Subcutaneous adipose tissue (tissue), 4 donors: ENCODE data around the gene PSMB7. TPM values are rescaled to one million over a fixed set of nuclear protein-coding genes. Genes with fewer than 3 reads are reported as not detected.

ENCODE experiments used
- total RNA-seq, 4 donors: library from RNA; depleted of rRNA; stranded (reverse); fragments of >200 nt; gene quantifications; one replicate each; pipeline ENCODE4 v1.1.0, GENCODE V29; 2016
- TF ChIP-seq, protein P1 (sequence below): fragments of 450-650 bp; IDR thresholded peaks from one replicate; pipeline ENCODE4 v1.5.1; 2016; ENCODE audit warnings: low read depth, mild to moderate bottlenecking, control low read depth, antibody characterized with exemption, moderate library complexity

PSMB7 gene
- total RNA-seq, 4 donors from 2014 or later: 124 to 152 (median 139) TPM

DNA sequence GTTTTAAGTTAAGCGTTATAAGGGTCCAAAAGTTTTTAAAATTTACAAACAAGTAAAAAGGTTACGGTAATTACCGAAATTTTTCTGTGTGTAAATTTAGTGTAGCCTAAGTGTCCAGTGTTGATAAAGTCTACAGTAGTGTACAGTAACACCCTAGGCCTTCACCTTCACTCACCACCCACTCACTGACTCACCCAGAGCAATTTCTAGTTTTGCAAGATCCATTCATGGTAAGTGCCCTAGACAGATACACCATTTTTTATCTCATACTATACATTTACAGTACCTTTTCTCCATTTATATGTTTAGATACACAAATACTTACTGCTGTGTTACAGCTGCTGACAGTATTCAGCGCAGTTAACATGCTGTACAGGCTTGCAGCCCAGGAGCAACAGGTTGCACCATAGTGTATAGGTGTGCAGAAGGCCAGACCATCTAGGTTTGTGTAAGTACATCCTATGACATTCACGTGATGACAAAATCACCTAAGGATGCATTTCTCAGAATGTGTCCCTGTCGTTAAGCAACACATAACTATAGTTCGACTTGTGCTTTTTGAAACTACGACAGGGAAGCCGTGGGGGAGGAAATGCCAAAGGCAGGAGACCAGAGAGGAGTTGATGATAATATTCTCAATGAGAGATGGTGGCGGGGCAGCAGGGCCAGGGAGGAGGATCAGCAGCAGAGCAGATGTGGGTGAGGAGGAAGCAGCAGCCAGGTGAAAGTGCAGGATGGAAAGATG is 48.6 kb downstream of the PSMB7 start:
- TF ChIP-seq, protein P1, sequence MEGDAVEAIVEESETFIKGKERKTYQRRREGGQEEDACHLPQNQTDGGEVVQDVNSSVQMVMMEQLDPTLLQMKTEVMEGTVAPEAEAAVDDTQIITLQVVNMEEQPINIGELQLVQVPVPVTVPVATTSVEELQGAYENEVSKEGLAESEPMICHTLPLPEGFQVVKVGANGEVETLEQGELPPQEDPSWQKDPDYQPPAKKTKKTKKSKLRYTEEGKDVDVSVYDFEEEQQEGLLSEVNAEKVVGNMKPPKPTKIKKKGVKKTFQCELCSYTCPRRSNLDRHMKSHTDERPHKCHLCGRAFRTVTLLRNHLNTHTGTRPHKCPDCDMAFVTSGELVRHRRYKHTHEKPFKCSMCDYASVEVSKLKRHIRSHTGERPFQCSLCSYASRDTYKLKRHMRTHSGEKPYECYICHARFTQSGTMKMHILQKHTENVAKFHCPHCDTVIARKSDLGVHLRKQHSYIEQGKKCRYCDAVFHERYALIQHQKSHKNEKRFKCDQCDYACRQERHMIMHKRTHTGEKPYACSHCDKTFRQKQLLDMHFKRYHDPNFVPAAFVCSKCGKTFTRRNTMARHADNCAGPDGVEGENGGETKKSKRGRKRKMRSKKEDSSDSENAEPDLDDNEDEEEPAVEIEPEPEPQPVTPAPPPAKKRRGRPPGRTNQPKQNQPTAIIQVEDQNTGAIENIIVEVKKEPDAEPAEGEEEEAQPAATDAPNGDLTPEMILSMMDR: no peak

DNA sequence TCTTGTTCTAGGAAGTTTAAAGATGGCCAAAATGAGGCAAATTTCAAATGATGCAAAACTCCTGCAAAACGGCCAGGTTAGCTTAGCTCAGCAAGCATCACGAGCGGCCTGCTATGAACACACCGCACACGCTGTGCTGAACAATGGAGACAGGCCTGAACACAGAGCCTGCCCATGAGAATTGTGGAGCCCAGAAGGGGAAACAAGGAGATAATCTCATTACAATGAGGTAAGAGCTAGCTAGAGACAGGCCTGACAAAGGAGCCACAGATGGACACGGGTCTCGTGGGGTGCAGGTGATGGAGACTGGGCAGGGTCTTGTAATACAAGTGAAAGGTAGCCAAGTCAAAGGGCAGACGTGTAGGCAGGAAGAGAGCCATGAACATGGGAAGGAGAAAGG is 50.2 kb downstream of the PSMB7 start:
- TF ChIP-seq, protein P1: no peak

DNA sequence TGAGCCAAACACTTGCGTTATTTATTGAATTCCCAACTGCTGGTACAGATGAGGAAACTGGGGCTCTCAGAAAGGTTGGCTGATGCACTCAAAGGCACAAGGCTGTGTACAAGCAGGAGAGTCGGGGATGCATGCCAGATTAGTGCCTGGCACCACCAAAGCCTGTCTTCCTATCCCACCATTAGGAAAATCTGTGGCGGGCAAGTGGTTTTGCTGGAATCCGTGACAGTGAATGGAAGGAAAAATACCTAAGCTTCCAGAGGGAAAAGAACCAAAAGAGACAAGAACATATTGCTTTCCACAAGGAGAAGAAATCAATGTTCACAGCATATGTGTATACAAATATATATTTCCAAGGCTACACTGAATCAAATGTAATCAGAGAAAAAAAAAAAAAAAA is 51.1 kb downstream of the PSMB7 start:
- TF ChIP-seq, protein P1: no peak

DNA sequence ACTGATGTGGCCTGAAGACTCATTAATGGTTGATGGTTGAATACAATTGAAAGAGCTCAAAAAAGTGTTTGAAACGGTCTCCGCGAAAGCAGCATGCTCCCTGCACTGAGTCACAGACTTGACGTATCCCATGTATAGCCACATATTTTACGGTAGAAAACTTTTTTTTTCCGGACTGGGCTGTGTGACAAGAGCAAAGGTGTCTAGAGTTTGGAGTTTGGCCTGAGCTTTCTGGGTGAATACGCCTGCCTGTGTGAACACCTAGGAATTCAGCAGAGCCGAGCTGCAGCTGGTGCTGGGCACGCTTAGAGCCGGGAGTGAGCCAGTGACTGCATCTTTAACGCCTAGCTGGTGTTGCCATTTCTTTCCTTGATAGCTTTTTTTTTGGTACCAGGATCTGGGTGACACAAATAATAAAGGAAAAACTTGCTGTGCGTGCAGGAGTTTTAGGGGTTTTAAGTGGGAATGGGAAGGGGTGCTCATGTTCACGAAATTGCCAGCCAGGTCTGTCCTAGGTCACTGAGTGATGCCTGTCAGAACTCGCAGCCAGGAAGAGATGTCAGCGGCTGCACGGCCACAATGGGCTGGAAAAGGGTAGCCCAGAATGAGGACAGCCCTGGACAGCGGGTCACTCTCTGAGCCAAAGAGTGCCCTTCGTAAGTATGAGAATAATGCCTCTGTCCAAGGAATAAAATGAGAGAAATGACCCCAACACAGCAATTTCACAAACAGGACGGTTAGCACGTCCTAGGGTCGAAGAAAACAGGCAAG is 51.7 kb downstream of the PSMB7 start:
- TF ChIP-seq, protein P1: no peak

DNA sequence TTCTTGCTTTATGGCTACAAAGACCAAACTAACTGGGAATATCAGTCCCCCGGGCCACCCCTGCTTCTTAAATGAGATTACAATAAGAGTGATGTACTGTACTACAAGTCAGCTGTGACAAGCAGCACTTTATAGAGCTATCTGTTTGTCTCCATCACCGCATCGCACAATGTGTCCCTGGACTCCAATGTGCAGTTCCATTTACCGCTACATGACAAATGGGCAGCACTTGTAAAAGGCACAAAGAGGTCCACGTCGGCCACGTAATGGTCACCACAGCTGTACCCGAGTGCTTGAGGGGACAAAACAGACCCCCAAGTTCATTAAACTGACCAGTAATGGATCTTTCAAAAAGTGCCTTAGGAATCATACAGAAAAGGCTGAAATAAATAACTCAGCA is 54.1 kb downstream of the PSMB7 start:
- TF ChIP-seq, protein P1: no peak

DNA sequence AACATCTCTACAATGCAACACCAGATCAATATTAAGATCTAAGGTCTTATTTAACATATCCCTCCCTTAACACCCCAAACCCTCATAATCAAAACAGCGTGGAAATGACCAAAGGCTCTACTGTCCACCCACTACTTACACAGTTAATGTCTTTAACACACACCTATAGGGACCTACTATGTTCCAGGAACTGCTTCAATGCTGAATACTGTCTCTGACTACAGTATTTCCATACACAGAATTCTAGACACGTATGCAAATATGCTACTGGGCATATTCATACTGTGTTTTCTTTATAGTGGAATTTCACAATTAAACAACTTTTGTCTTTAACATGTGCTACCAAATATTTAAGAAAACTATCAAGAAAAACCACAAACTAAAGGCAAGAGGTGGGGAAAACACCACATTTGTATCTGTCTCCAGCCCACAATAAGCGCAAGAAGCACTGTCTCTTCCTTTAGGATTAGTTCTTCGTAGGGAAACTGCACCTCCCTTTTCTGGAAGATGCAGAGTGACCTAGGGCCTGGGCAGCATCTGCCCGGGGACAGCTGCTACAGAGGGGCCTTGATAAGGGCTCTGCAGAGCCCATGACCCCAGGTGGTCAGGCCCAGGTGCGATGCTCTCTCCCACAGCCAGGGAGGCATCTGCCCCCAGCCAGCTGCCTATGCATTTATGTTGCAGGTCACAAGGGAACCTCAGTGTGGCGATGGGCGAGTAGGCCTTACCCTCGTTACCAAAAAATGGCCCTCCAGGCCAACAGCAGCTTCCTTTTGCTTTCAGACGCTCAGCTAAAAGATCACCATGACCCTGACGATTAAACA is 55.2 kb downstream of the PSMB7 start:
- TF ChIP-seq, protein P1: no peak

DNA sequence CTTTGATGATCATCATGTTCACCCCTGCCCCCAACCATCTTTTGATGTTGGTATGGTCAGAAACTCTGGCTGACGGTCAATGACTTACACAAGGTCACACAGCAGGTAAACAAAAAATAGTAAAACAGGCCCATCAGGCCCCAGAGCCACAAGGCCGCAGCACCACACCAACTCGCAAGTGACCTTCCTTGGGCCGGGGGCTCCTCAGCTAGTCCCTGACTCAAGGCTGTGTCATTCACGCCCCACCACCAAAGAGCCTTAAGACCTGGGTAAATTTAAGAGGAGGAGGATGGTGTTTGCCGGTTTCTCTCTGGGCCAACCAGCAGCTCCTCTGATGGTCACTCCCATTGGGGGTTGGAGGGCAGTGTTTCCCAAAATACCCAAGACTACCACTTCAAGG is 55.8 kb downstream of the PSMB7 start:
- TF ChIP-seq, protein P1: no peak
